Naive thymus-derived CD4-positive, alpha-beta T cell (primary cell): ENCODE data around the gene ZC2HC1B. TPM values are rescaled to one million over a fixed set of nuclear protein-coding genes. Genes with fewer than 3 reads are reported as not detected.

ENCODE experiments used
- ATAC-seq: fragments of 150-1000 bp; cut with Tn5 transposase; 2 replicates; pipeline ENCODE4 v1.10.0; 2021; ENCODE audit warnings: mild to moderate bottlenecking, moderate library complexity
- CTCF ChIA-PET: fragments of 350-600 bp; sonication (Branson Sonifier 250); formaldehyde crosslinking; loops from one replicate; lab custom pipeline; 2021; ENCODE audit warnings: antibody characterized with exemption; lab: Charles Lee
- POLR2A ChIA-PET: fragments of 350-600 bp; sonication (Branson Sonifier 250); formaldehyde crosslinking; loops from one replicate; lab custom pipeline; 2021; ENCODE audit warnings: antibody characterized with exemption, inconsistent platforms; lab: Charles Lee
- DNase-seq, 9 donors: peaks; one replicate each; pipeline versions ENCODE4 v3.0.0 to v3.0.0-alpha.2; 2020 to 2022; ENCODE audit warnings: mixed read lengths in 1 of 9
- H3K27ac ChIP-seq: one replicate; pipeline ENCODE4 v1.7.0; 2013; ENCODE audit warnings: mild to moderate bottlenecking, low read depth, low read length, moderate library complexity
- H3K27me3 ChIP-seq, 2 donors: one replicate each; pipeline ENCODE4 v1.7.0; 2013; ENCODE audit warnings: low read length in 2 of 2, mild to moderate bottlenecking in 2 of 2, moderate library complexity in 2 of 2; ENCODE audit not compliant: control insufficient read depth in 2 of 2, insufficient read depth in 2 of 2
- H3K36me3 ChIP-seq, 3 experiments: 1 replicate in 2 of 3; 2 replicates in 1 of 3; pipeline ENCODE4 v1.7.0; 2013; ENCODE audit warnings: low read length in 3 of 3, mild to moderate bottlenecking in 3 of 3, moderate library complexity in 1 of 3; ENCODE audit not compliant: insufficient read depth in 3 of 3, control insufficient read depth in 2 of 3
- H3K4me1 ChIP-seq, 2 donors: one replicate each; pipeline ENCODE4 v1.7.0; 2013; ENCODE audit warnings: low read length in 2 of 2, mild to moderate bottlenecking in 2 of 2, moderate library complexity in 1 of 2; ENCODE audit not compliant: control insufficient read depth in 2 of 2, insufficient read depth in 2 of 2
- H3K4me3 ChIP-seq: 2 replicates; pipeline ENCODE4 v1.7.0; 2013; ENCODE audit warnings: mild to moderate bottlenecking, low read length
- H3K9me3 ChIP-seq, 3 experiments: 1 replicate in 2 of 3; 2 replicates in 1 of 3; pipeline ENCODE4 v1.7.0; 2013; ENCODE audit warnings: low read length in 3 of 3; ENCODE audit not compliant: control insufficient read depth in 2 of 3
- H3K27ac Mint-ChIP-seq, 9 donors: one replicate each; pipeline ENCODE4 v1.8.0; 2020 to 2022; ENCODE audit warnings: mixed read lengths in 9 of 9, mild to moderate bottlenecking in 8 of 9, moderate library complexity in 5 of 9, inconsistent platforms in 2 of 9
- H3K27me3 Mint-ChIP-seq, 5 donors: one replicate each; pipeline ENCODE4 v1.8.0; 2021 to 2022; ENCODE audit warnings: mixed read lengths in 5 of 5, mild to moderate bottlenecking in 1 of 5
- H3K36me3 Mint-ChIP-seq, 5 donors: one replicate each; pipeline ENCODE4 v1.8.0; 2020 to 2022; ENCODE audit warnings: mixed read lengths in 5 of 5, mild to moderate bottlenecking in 3 of 5, inconsistent platforms in 1 of 5
- H3K4me1 Mint-ChIP-seq, 7 donors: one replicate each; pipeline ENCODE4 v1.8.0; 2020 to 2022; ENCODE audit warnings: mixed read lengths in 7 of 7, mild to moderate bottlenecking in 3 of 7, inconsistent platforms in 1 of 7
- H3K4me3 Mint-ChIP-seq, 10 donors: one replicate each; pipeline ENCODE4 v1.8.0; 2020 to 2022; ENCODE audit warnings: mild to moderate bottlenecking in 10 of 10, mixed read lengths in 10 of 10, moderate library complexity in 6 of 10, inconsistent platforms in 2 of 10
- H3K9me3 Mint-ChIP-seq, 11 donors: one replicate each; pipeline ENCODE4 v1.8.0; 2020 to 2022; ENCODE audit warnings: mixed read lengths in 11 of 11, mild to moderate bottlenecking in 4 of 11, inconsistent platforms in 1 of 11, moderate library complexity in 1 of 11
- intact Hi-C, 2 donors: fragments of 100-400 bp; cut with micrococcal nuclease; formaldehyde crosslinking; loops; one replicate each; pipeline ENCODE4 v1.15.1; 2023
- polyA plus RNA-seq, 2 donors: library from polyadenylated mRNA; unstranded; fragments of 300-500 nt; fragmentation: Illumina TruSeq; gene quantifications; one replicate each; pipeline ENCODE4 v1.2.3, GENCODE V29; 2021
- total RNA-seq, 6 experiments: library from RNA in 5 of 6; stranded (reverse) in 5 of 6; gene quantifications; 1 replicate in 5 of 6; 2 replicates in 1 of 6; pipeline ENCODE4 v1.2.3 and lab custom pipeline; 2021 to 2026

ZC2HC1B gene
- total and polyA plus RNA-seq, 7 experiments from 2014 or later, result 0.49 TPM; not detected in 6

- DNase-seq (no peak), ATAC-seq (peak; percentile 86)
- no peak overlapping the region for H3K4me3 ChIP-seq
- no peaks in the 10 kb centered on the region for H3K9me3 Mint-ChIP-seq
- no peaks in the 10 kb centered on the region for H3K36me3 ChIP-seq
- peaks cover 0 to 3% (median 0%) of the 10 kb centered on the region in 7 donors for H3K4me1 Mint-ChIP-seq
- intact Hi-C loops, result no loop called here
- ChIA-PET CTCF (no interaction called here), POLR2A (no interaction called here)
- H3K27me3 Mint-ChIP-seq, result peaks cover 0 to 7% (median 3%) of the 10 kb centered on the region in 5 donors
- H3K4me1 ChIP-seq, result no peaks in the 10 kb centered on the region
- no peak overlapping the region for H3K27ac Mint-ChIP-seq
- no peaks in the 10 kb centered on the region for H3K9me3 ChIP-seq
- H3K36me3 Mint-ChIP-seq, result no peaks in the 10 kb centered on the region
- no peaks in the 10 kb centered on the region for H3K27me3 ChIP-seq
- H3K27ac ChIP-seq, result no peak overlapping the region
- H3K4me3 Mint-ChIP-seq, result no peak overlapping the region
These were observed 101.4 kb downstream of the ZC2HC1B start for GRCh38 chr6:143965503-143966171.

- Histone ChIP-seq H3K36me3 (no peaks in the 10 kb centered on the region), H3K27ac (no peak overlapping the region), H3K4me1 (no peaks in the 10 kb centered on the region), H3K9me3 (no peaks in the 10 kb centered on the region), H3K4me3 (no peak overlapping the region), H3K27me3 (no peaks in the 10 kb centered on the region)
- DNase-seq (no peak), ATAC-seq (peak; percentile 71)
- POLR2A ChIA-PET, result no interaction called here
- Mint-ChIP-seq H3K36me3 (no peaks in the 10 kb centered on the region), H3K27me3 (peaks cover 0 to 9% (median 7%) of the 10 kb centered on the region in 5 donors), H3K9me3 (no peaks in the 10 kb centered on the region), H3K4me3 (no peak overlapping the region), H3K4me1 (peaks cover 0 to 3% (median 0%) of the 10 kb centered on the region in 7 donors), H3K27ac (no peak overlapping the region)
- intact Hi-C loops, result no loop called here
- CTCF ChIA-PET, result no interaction called here
These were observed 102.0 kb downstream of the ZC2HC1B start for GRCh38 chr6:143966312-143966711.

GRCh38 chr6:143967706-143968376, 103.6 kb downstream of the ZC2HC1B start:
- Histone ChIP-seq H3K4me3 (no peak overlapping the region), H3K36me3 (no peaks in the 10 kb centered on the region), H3K27me3 (no peaks in the 10 kb centered on the region), H3K4me1 (no peaks in the 10 kb centered on the region), H3K9me3 (no peaks in the 10 kb centered on the region), H3K27ac (no peak overlapping the region)
- Mint-ChIP-seq H3K27ac (no peak overlapping the region), H3K36me3 (no peaks in the 10 kb centered on the region), H3K9me3 (no peaks in the 10 kb centered on the region), H3K4me3 (no peak overlapping the region), H3K27me3 (peaks cover 0 to 13% (median 7%) of the 10 kb centered on the region in 5 donors), H3K4me1 (peaks cover 0 to 3% (median 0%) of the 10 kb centered on the region in 7 donors)
- POLR2A ChIA-PET, result no interaction called here
- DNase-seq (no peak), ATAC-seq (no peak)
- intact Hi-C loops, result no loop called here
- CTCF ChIA-PET, result no interaction called here

DNA sequence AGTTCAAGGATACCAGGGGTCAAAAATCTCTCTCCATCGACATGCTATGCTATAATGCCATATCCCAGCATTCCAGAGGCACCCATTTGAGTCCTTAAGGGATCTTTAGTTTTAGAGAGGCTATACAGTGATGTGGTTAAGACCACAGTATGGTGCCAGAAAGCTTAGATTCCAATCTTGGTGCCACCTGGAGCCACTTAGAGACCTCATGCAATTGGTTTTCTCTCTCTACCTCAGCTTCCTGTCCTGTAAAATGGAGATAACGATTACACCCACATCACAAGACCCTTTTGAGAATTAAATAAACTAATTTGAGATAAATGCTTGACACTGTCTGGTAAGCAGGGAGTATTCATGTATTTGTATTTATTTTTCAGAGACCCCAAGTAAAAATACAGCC, 104.8 kb downstream of the ZC2HC1B start:
- no peaks in the 10 kb centered on the region for H3K36me3 Mint-ChIP-seq
- intact Hi-C loops, result no loop called here
- Histone ChIP-seq H3K4me1 (no peaks in the 10 kb centered on the region), H3K27me3 (no peaks in the 10 kb centered on the region), H3K27ac (no peak overlapping the region), H3K4me3 (no peak overlapping the region), H3K9me3 (no peaks in the 10 kb centered on the region), H3K36me3 (no peaks in the 10 kb centered on the region)
- no peaks in the 10 kb centered on the region for H3K9me3 Mint-ChIP-seq
- DNase-seq (no peak), ATAC-seq (no peak)
- H3K27me3 Mint-ChIP-seq, result peaks cover 0 to 13% (median 7%) of the 10 kb centered on the region in 5 donors
- H3K4me1 Mint-ChIP-seq, result peaks cover 0 to 3% (median 0%) of the 10 kb centered on the region in 7 donors
- H3K27ac Mint-ChIP-seq, result no peak overlapping the region
- ChIA-PET POLR2A (no interaction called here), CTCF (no interaction called here)
- H3K4me3 Mint-ChIP-seq, result no peak overlapping the region

- no peaks in the 10 kb centered on the region for H3K4me1 Mint-ChIP-seq
- no peaks in the 10 kb centered on the region for H3K4me1 ChIP-seq
- H3K36me3 Mint-ChIP-seq, result no peaks in the 10 kb centered on the region
- no peaks in the 10 kb centered on the region for H3K36me3 ChIP-seq
- ChIA-PET POLR2A (no interaction called here), CTCF (no interaction called here)
- peaks cover 0 to 13% (median 7%) of the 10 kb centered on the region in 5 donors for H3K27me3 Mint-ChIP-seq
- intact Hi-C loops, result no loop called here
- no peak overlapping the region for H3K27ac ChIP-seq
- H3K4me3 Mint-ChIP-seq, result no peak overlapping the region
- no peaks in the 10 kb centered on the region for H3K9me3 ChIP-seq
- H3K27me3 ChIP-seq, result no peaks in the 10 kb centered on the region
- no peak overlapping the region for H3K27ac Mint-ChIP-seq
- DNase-seq (no peak), ATAC-seq (no peak)
- no peak overlapping the region for H3K4me3 ChIP-seq
- no peaks in the 10 kb centered on the region for H3K9me3 Mint-ChIP-seq
These were observed 106.4 kb downstream of the ZC2HC1B start for GRCh38 chr6:143970456-143971218.

GRCh38 chr6:143971482-143972205, 107.4 kb downstream of the ZC2HC1B start:
- ChIA-PET POLR2A (no interaction called here), CTCF (interaction anchor here (0.6 kb wide), 1 partner anchor 76 kb away, joined by 3 read pairs; no protein-coding TSS in a partner anchor)
- no peak overlapping the region for H3K4me3 Mint-ChIP-seq
- no peaks in the 10 kb centered on the region for H3K27me3 ChIP-seq
- H3K4me1 ChIP-seq, result no peaks in the 10 kb centered on the region
- no peak overlapping the region for H3K27ac Mint-ChIP-seq
- H3K4me1 Mint-ChIP-seq, result peaks cover 0 to under 1% (median 0%) of the 10 kb centered on the region in 7 donors
- no peak overlapping the region for H3K4me3 ChIP-seq
- no peak overlapping the region for H3K27ac ChIP-seq
- intact Hi-C loops, result no loop called here
- no peaks in the 10 kb centered on the region for H3K9me3 ChIP-seq
- no peaks in the 10 kb centered on the region for H3K36me3 ChIP-seq
- no peaks in the 10 kb centered on the region for H3K9me3 Mint-ChIP-seq
- no peaks in the 10 kb centered on the region for H3K36me3 Mint-ChIP-seq
- H3K27me3 Mint-ChIP-seq, result peaks cover 0 to 13% (median 7%) of the 10 kb centered on the region in 5 donors
- ATAC-seq (no peak), DNase-seq (no peak)
